H9 (cell line): ENCODE results near the gene HS6ST3. TPM values are rescaled to one million over a fixed set of nuclear protein-coding genes. Genes with fewer than 3 reads are reported as not detected.

Source experiments
- DNase-seq: peaks from one replicate; pipeline ENCODE4 v3.0.0-alpha.2; 2017
- H2AFZ ChIP-seq: one replicate; pipeline ENCODE4 v1.6.1; 2013; ENCODE audit warnings: mild to moderate bottlenecking, low read length, control low read depth, moderate library complexity
- H2AK5ac ChIP-seq: 2 replicates; pipeline ENCODE4 v1.6.1; 2013; ENCODE audit warnings: low read length, control low read depth, mixed read lengths; ENCODE audit not compliant: insufficient read length
- H2BK120ac ChIP-seq: one replicate; pipeline ENCODE4 v1.6.1; 2013; ENCODE audit warnings: low read depth, mild to moderate bottlenecking, low read length, control low read depth, inconsistent platforms; ENCODE audit not compliant: poor library complexity, severe bottlenecking
- H2BK12ac ChIP-seq: 2 replicates; pipeline ENCODE4 v1.6.1; 2013; ENCODE audit warnings: low read length, control low read depth, mixed read lengths, low read depth; ENCODE audit not compliant: insufficient read length
- H2BK15ac ChIP-seq: 2 replicates; pipeline ENCODE4 v1.6.1; 2013; ENCODE audit warnings: low read depth, low read length, control low read depth
- H2BK20ac ChIP-seq: one replicate; pipeline ENCODE4 v1.6.1; 2013; ENCODE audit warnings: low read depth, mild to moderate bottlenecking, low read length, control low read depth, inconsistent platforms; ENCODE audit not compliant: poor library complexity, severe bottlenecking
- H2BK5ac ChIP-seq: 2 replicates; pipeline ENCODE4 v1.6.1; 2013; ENCODE audit warnings: low read length, control low read depth, mixed read lengths; ENCODE audit not compliant: insufficient read length
- H3K14ac ChIP-seq: 2 replicates; pipeline ENCODE4 v1.6.1; 2013; ENCODE audit warnings: low read length, control low read depth; ENCODE audit not compliant: insufficient read depth
- H3K18ac ChIP-seq: 2 replicates; pipeline ENCODE4 v1.6.1; 2013; ENCODE audit warnings: low read depth, mild to moderate bottlenecking, mixed read lengths, low read length, control low read depth; ENCODE audit not compliant: insufficient read length
- H3K23ac ChIP-seq: 2 replicates; pipeline ENCODE4 v1.6.1; 2013; ENCODE audit warnings: low read length, control low read depth, mixed read lengths, low read depth; ENCODE audit not compliant: insufficient read length
- H3K23me2 ChIP-seq: 2 replicates; pipeline ENCODE4 v1.6.1; 2013; ENCODE audit warnings: low read depth, mild to moderate bottlenecking, mixed read lengths, low read length, control low read depth; ENCODE audit not compliant: insufficient read length, poor library complexity, severe bottlenecking
- H3K27ac ChIP-seq: 2 replicates; pipeline ENCODE4 v1.5.1; 2013; ENCODE audit warnings: low read length, control low read depth, mixed read lengths, low read depth; ENCODE audit not compliant: insufficient read length
- H3K27me3 ChIP-seq: 2 replicates; pipeline ENCODE4 v1.6.1; 2013; ENCODE audit warnings: low read length, control low read depth, inconsistent platforms; ENCODE audit not compliant: insufficient read depth
- H3K4ac ChIP-seq: 2 replicates; pipeline ENCODE4 v1.6.1; 2013; ENCODE audit warnings: low read depth, mild to moderate bottlenecking, control low read depth, inconsistent platforms, low read length, moderate library complexity
- H3K4me1 ChIP-seq: 2 replicates; pipeline ENCODE4 v1.6.1; 2013; ENCODE audit warnings: low read length, control low read depth, inconsistent platforms; ENCODE audit not compliant: insufficient read depth
- H3K4me2 ChIP-seq: 2 replicates; pipeline ENCODE4 v1.6.1; 2013; ENCODE audit warnings: low read length, control low read depth, mixed read lengths; ENCODE audit not compliant: insufficient read length, insufficient read depth
- H3K56ac ChIP-seq: 2 replicates; pipeline ENCODE4 v1.6.1; 2013; ENCODE audit warnings: low read depth, mild to moderate bottlenecking, mixed read lengths, low read length, control low read depth; ENCODE audit not compliant: insufficient read length
- H3K79me1 ChIP-seq: 2 replicates; pipeline ENCODE4 v1.6.1; 2013; ENCODE audit warnings: low read depth, mild to moderate bottlenecking, moderate library complexity, low read length, control low read depth, inconsistent platforms; ENCODE audit not compliant: insufficient read depth, poor library complexity, severe bottlenecking
- H3K79me2 ChIP-seq: 2 replicates; pipeline ENCODE4 v1.6.1; 2013; ENCODE audit warnings: low read length, control low read depth, inconsistent platforms; ENCODE audit not compliant: insufficient read depth
- H3K9ac ChIP-seq: 2 replicates; pipeline ENCODE4 v1.6.1; 2013; ENCODE audit warnings: low read length, control low read depth, mixed read lengths; ENCODE audit not compliant: insufficient read length; ENCODE audit errors: extremely low read depth
- H3K9me3 ChIP-seq: one replicate; pipeline ENCODE4 v1.6.1; 2013; ENCODE audit warnings: low read depth, low read length, inconsistent platforms; ENCODE audit not compliant: control insufficient read depth
- H3T11ph ChIP-seq: one replicate; pipeline ENCODE4 v1.6.1; 2013; ENCODE audit warnings: mild to moderate bottlenecking, low read length, control low read depth, inconsistent platforms
- H4K20me1 ChIP-seq: one replicate; pipeline ENCODE4 v1.6.1; 2013; ENCODE audit not compliant: control insufficient read depth, insufficient read length, insufficient read depth
- H4K5ac ChIP-seq: 2 replicates; pipeline ENCODE4 v1.6.1; 2013; ENCODE audit warnings: low read depth, mild to moderate bottlenecking, mixed read lengths, low read length, control low read depth; ENCODE audit not compliant: insufficient read length
- H4K8ac ChIP-seq: replicated peaks from 2 replicates; pipeline ENCODE4 v1.6.1; 2013; ENCODE audit warnings: low read length, control low read depth, mixed read lengths, low read depth; ENCODE audit not compliant: insufficient read length
- H4K91ac ChIP-seq: 2 replicates; pipeline ENCODE4 v1.6.1; 2013; ENCODE audit warnings: low read depth, mild to moderate bottlenecking, moderate library complexity, mixed read lengths, low read length, control low read depth; ENCODE audit not compliant: insufficient read length
- H3K27ac Mint-ChIP-seq, 3 experiments: 2 replicates in 2 of 3; 3 replicates in 1 of 3; pipeline ENCODE4 v1.8.0; 2020 to 2021; ENCODE audit warnings: mixed read lengths in 3 of 3, mild to moderate bottlenecking in 1 of 3, moderate library complexity in 1 of 3
- H3K27me3 Mint-ChIP-seq: 2 replicates; pipeline ENCODE4 v1.8.0; 2021; ENCODE audit warnings: low read depth, mild to moderate bottlenecking, moderate library complexity, mixed read lengths
- H3K36me3 Mint-ChIP-seq, 3 experiments: 2 replicates in 2 of 3; 3 replicates in 1 of 3; pipeline ENCODE4 v1.8.0; 2020 to 2021; ENCODE audit warnings: low read depth in 3 of 3, mixed read lengths in 3 of 3; ENCODE audit not compliant: insufficient read depth in 1 of 3
- H3K4me1 Mint-ChIP-seq, 2 experiments: 2 replicates each; pipeline ENCODE4 v1.8.0; 2020; ENCODE audit warnings: mixed read lengths in 2 of 2
- H3K4me3 Mint-ChIP-seq, 2 experiments: 2 replicates in 1 of 2; 3 replicates in 1 of 2; pipeline ENCODE4 v1.8.0; 2020 to 2021; ENCODE audit warnings: mild to moderate bottlenecking in 2 of 2, mixed read lengths in 2 of 2, moderate library complexity in 1 of 2
- H3K9me3 Mint-ChIP-seq, 2 experiments: 2 replicates in 1 of 2; 3 replicates in 1 of 2; pipeline ENCODE4 v1.8.0; 2020; ENCODE audit warnings: mild to moderate bottlenecking in 2 of 2, mixed read lengths in 2 of 2, moderate library complexity in 1 of 2
- CTCF ChIP-seq: fragments of 200-600 bp; sonication (generic); conservative IDR thresholded peaks from 3 replicates; pipeline ENCODE4 v1.8.0; 2021; ENCODE audit warnings: antibody characterized with exemption, mild to moderate bottlenecking
- total RNA-seq: library from RNA; stranded (reverse); gene quantifications from 2 replicates; pipeline ENCODE4 v1.2.1, GENCODE V29; 2021

The HS6ST3 gene
- total RNA-seq, 1 experiment from 2014 or later, result 0.44 TPM

GRCh38 chr13:96690998-96691397 is 601.1 kb downstream of the HS6ST3 start:
- no peak overlapping the region for H3K4ac ChIP-seq
- no peaks in the 10 kb centered on the region for H3K79me2 ChIP-seq
- no peak overlapping the region for H4K91ac ChIP-seq
- H3K9ac ChIP-seq, result no peak overlapping the region
- Mint-ChIP-seq H3K9me3 (no peaks in the 10 kb centered on the region), H3K36me3 (no peaks in the 10 kb centered on the region), H3K27me3 (no peaks in the 10 kb centered on the region), H3K4me3 (no peak overlapping the region), H3K4me1 (no peaks in the 10 kb centered on the region), H3K27ac (no peak overlapping the region)
- H4K20me1 ChIP-seq, result no peaks in the 10 kb centered on the region
- no peak overlapping the region for H3K56ac ChIP-seq
- no peak overlapping the region for H2BK15ac ChIP-seq
- H2AK5ac ChIP-seq, result no peak overlapping the region
- H3K23ac ChIP-seq, result no peak overlapping the region
- H3K23me2 ChIP-seq, result no peaks in the 10 kb centered on the region
- no peak overlapping the region for H2AFZ ChIP-seq
- no peak overlapping the region for H4K8ac ChIP-seq
- H3K18ac ChIP-seq, result no peak overlapping the region
- no peak overlapping the region for H3K14ac ChIP-seq
- H3K4me1 ChIP-seq, result no peaks in the 10 kb centered on the region
- no peak overlapping the region for H2BK120ac ChIP-seq
- no peak overlapping the region for H3T11ph ChIP-seq
- no peaks in the 10 kb centered on the region for H3K9me3 ChIP-seq
- no peak for DNase-seq
- no peak for TF ChIP-seq CTCF
- H2BK5ac ChIP-seq, result no peak overlapping the region
- no peaks in the 10 kb centered on the region for H3K27me3 ChIP-seq
- no peak overlapping the region for H2BK12ac ChIP-seq
- no peaks in the 10 kb centered on the region for H3K79me1 ChIP-seq
- H4K5ac ChIP-seq, result no peak overlapping the region
- H2BK20ac ChIP-seq, result no peak overlapping the region
- H3K4me2 ChIP-seq, result no peak overlapping the region
- no peak overlapping the region for H3K27ac ChIP-seq
